OCI-LY7 (cell line): ENCODE data around the gene CCDC194. TPM values are rescaled to one million over a fixed set of nuclear protein-coding genes. Genes with fewer than 3 reads are reported as not detected.

Experiments
- BruUV-seq: library from RNA; stranded (reverse); fragments of 400-500 nt; replicated peaks from 2 replicates; lab custom pipeline; 2021; lab: Mats Ljungman, UMichigan
- CTCF ChIA-PET: fragments of 300-600 bp; sonication (Branson Sonifier 250); formaldehyde crosslinking; loops from one replicate; lab custom pipeline; 2022; ENCODE audit warnings: antibody characterized with exemption; ENCODE audit not compliant: unreplicated experiment; lab: Charles Lee
- POLR2A ChIA-PET: fragments of 300-600 bp; sonication (Branson Sonifier 250); formaldehyde crosslinking; loops from one replicate; lab custom pipeline; 2022; ENCODE audit warnings: antibody characterized with exemption; lab: Charles Lee
- DNase-seq: peaks from one replicate; pipeline ENCODE4 v3.0.0-alpha.2; 2015; ENCODE audit warnings: low spot score
- H2AFZ ChIP-seq: fragments of 200-600 bp; sonication (generic), shearing (Covaris generic); 2 replicates; pipeline ENCODE4 v1.6.1; 2014; ENCODE audit warnings: mild to moderate bottlenecking, antibody characterized with exemption, low read length, moderate library complexity
- H3K27ac ChIP-seq: fragments of 200-600 bp; sonication (generic); 2 replicates; pipeline ENCODE4 v1.5.1; 2014; ENCODE audit warnings: mixed run types, low read depth, mild to moderate bottlenecking, moderate library complexity, low read length, inconsistent platforms; ENCODE audit not compliant: poor library complexity, severe bottlenecking
- H3K36me3 ChIP-seq: fragments of 200-600 bp; sonication (generic); 2 replicates; pipeline ENCODE4 v1.6.1; 2014; ENCODE audit warnings: mild to moderate bottlenecking, antibody characterized with exemption, low read length, moderate library complexity, mixed read lengths; ENCODE audit not compliant: insufficient read depth
- H3K4me1 ChIP-seq: fragments of 200-600 bp; sonication (generic); 2 replicates; pipeline ENCODE4 v1.5.1; 2014; ENCODE audit warnings: mild to moderate bottlenecking, low read length; ENCODE audit not compliant: insufficient read depth, poor library complexity, severe bottlenecking
- H3K4me2 ChIP-seq: fragments of 200-600 bp; sonication (generic); 2 replicates; pipeline ENCODE4 v1.6.1; 2014; ENCODE audit warnings: mild to moderate bottlenecking, low read length
- H3K4me3 ChIP-seq: fragments of 200-600 bp; sonication (generic); 2 replicates; pipeline ENCODE4 v1.5.1; 2014; ENCODE audit warnings: mild to moderate bottlenecking, low read depth, low read length; ENCODE audit not compliant: poor library complexity, severe bottlenecking
- H3K79me2 ChIP-seq: fragments of 200-600 bp; sonication (generic); 2 replicates; pipeline ENCODE4 v1.6.1; 2016; ENCODE audit warnings: low read depth, mild to moderate bottlenecking, low read length, moderate library complexity, mixed read lengths; ENCODE audit not compliant: insufficient read depth
- H3K9me2 ChIP-seq: fragments of 200-600 bp; sonication (generic); 2 replicates; pipeline ENCODE4 v1.6.1; 2016; ENCODE audit warnings: mild to moderate bottlenecking, low read length, mixed read lengths; ENCODE audit not compliant: insufficient read depth
- H3K9me3 ChIP-seq: fragments of 200-600 bp; sonication (generic); 2 replicates; pipeline ENCODE4 v1.6.1; 2014; ENCODE audit warnings: mild to moderate bottlenecking, mixed run types, low read length, mixed read lengths
- H4K20me1 ChIP-seq: fragments of 200-600 bp; sonication (generic); 2 replicates; pipeline ENCODE4 v1.6.1; 2014; ENCODE audit warnings: mild to moderate bottlenecking, antibody characterized with exemption, low read length, moderate library complexity, mixed read lengths; ENCODE audit not compliant: insufficient read depth
- EZH2phosphoT487 ChIP-seq: fragments of 200-600 bp; sonication (generic); IDR thresholded peaks from 2 replicates; pipeline ENCODE4 v1.6.1; 2018; ENCODE audit warnings: low read depth, borderline replicate concordance, mild to moderate bottlenecking, mixed run types, antibody characterized with exemption, low read length, moderate library complexity, mixed read lengths
- intact Hi-C: fragments of 100-400 bp; cut with micrococcal nuclease; formaldehyde crosslinking; loops from one replicate; pipeline ENCODE4 v1.10.0; 2022; ENCODE audit not compliant: unreplicated experiment
- total RNA-seq, 2 experiments: library from RNA; depleted of rRNA in 1 of 2; stranded (reverse); fragments of >200 nt in 1 of 2; shearing (Covaris generic) in 1 of 2; gene quantifications; 2 replicates each; pipeline ENCODE4 v1.2.3, GENCODE V29; 2014 to 2022
- TF ChIP-seq, protein P1 (sequence below): fragments of 200-600 bp; sonication (generic); conservative IDR thresholded peaks from 2 replicates; pipeline ENCODE4 v1.5.1; 2014; ENCODE audit warnings: mild to moderate bottlenecking, antibody characterized with exemption, low read length, moderate library complexity, mixed read lengths

The CCDC194 gene
- total RNA-seq, 2 experiments from 2014 or later: 2.4 to 8.8 TPM

DNA sequence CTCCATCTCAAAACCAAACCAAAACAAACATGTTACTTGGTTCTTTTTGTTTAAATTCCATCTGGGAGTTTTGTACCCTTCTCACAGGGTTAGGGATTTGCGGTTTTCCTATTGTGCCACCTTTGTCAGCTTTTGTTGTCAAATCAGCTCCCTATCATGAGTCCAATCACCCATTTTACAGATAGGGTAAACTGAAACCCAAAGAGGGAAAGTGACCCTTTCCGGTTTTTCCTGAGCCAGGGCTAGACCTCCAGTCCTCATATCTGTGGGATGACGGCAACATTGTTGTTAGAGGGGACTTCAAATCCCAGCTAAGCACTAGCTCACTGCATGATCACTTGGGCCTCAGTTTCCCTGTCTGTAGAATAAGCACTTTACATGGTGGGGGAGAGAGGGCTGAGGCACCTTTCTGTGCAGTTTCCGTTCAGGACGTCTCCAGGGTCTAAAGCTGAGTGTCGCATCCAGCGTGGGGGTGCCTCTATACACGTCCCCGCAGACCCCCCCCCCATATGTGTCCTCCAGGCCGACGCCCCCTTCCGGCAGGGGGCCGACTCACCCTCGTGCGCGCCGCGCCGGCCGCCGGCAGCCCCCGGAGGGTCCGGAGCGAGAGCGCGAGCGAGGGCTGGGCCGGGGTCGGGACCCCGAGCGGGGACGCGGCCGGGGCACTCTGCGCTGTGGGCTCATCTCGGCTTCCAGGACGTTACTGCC lies 3.9 kb downstream of the CCDC194 start:
- H3K9me3 ChIP-seq: no peaks in the 10 kb centered on the region
- no peaks in the 10 kb centered on the region for H4K20me1 ChIP-seq
- H3K4me2 ChIP-seq: peak overlapping the region; percentile 44; the same call in 1 of the 2 replicates
- H3K4me1 ChIP-seq: peaks cover 18% of the 10 kb centered on the region
- H3K4me3 ChIP-seq: no peak overlapping the region
- no peaks in the 10 kb centered on the region for H3K9me2 ChIP-seq
- peaks cover 4% of the 10 kb centered on the region; the same call in 1 of the 2 replicates for H3K36me3 ChIP-seq
- ChIA-PET CTCF (no interaction called here), POLR2A (no interaction called here)
- no peak overlapping the region for H2AFZ ChIP-seq
- no TSS peak for BruUV-seq
- H3K27ac ChIP-seq: no peak overlapping the region
- TF ChIP-seq EZH2phosphoT487: no peak
- TF ChIP-seq, protein P1, sequence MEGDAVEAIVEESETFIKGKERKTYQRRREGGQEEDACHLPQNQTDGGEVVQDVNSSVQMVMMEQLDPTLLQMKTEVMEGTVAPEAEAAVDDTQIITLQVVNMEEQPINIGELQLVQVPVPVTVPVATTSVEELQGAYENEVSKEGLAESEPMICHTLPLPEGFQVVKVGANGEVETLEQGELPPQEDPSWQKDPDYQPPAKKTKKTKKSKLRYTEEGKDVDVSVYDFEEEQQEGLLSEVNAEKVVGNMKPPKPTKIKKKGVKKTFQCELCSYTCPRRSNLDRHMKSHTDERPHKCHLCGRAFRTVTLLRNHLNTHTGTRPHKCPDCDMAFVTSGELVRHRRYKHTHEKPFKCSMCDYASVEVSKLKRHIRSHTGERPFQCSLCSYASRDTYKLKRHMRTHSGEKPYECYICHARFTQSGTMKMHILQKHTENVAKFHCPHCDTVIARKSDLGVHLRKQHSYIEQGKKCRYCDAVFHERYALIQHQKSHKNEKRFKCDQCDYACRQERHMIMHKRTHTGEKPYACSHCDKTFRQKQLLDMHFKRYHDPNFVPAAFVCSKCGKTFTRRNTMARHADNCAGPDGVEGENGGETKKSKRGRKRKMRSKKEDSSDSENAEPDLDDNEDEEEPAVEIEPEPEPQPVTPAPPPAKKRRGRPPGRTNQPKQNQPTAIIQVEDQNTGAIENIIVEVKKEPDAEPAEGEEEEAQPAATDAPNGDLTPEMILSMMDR: no peak
- intact Hi-C loops: no loop called here
- no peak for DNase-seq
- no peaks in the 10 kb centered on the region for H3K79me2 ChIP-seq

DNA sequence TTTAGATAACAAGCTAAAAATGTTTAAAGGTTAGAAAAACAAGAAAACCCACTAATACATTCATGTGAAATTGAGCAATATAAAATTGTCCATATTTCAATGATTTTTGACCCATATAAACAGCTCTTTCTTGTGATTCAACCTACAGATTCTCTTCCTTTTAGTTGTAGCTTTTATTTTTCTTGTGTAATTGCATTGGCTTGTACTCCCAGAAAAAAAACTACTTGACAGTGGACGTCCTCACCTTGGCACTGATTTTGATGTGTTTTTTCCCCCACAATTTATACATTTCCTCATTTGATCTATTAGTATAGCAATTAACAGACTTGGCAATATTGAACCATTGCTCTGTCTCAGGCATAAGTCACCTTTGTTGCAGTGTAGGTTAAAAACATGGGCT lies 4.7 kb downstream of the CCDC194 start:
- Histone ChIP-seq H3K36me3 (peaks cover 2% of the 10 kb centered on the region; the same call in 1 of the 2 replicates), H3K27ac (no peak overlapping the region), H3K79me2 (no peaks in the 10 kb centered on the region), H3K4me3 (no peak overlapping the region), H3K9me2 (no peaks in the 10 kb centered on the region), H3K9me3 (no peaks in the 10 kb centered on the region), H3K4me2 (no peak overlapping the region), H2AFZ (no peak overlapping the region), H3K4me1 (peaks cover 17% of the 10 kb centered on the region), H4K20me1 (no peaks in the 10 kb centered on the region)
- no peak for DNase-seq
- TF ChIP-seq, protein P1: no peak
- TF ChIP-seq EZH2phosphoT487: no peak
- POLR2A ChIA-PET: no interaction called here
- no TSS peak for BruUV-seq
- intact Hi-C loops: no loop called here
- CTCF ChIA-PET: no interaction called here
